ENCODE data around the gene LPCAT1. TPM values are rescaled to one million over a fixed set of nuclear protein-coding genes. Genes with fewer than 3 reads are reported as not detected.

Gene LPCAT1
- total and polyA plus RNA-seq, 3 donors from 2014 or later, result 21.1 to 27.1 (median 23.9) TPM

- intact Hi-C loops (cut with DNase I; ENCODE audit: low total_unique reads), result no loop called here
- 90 to 96% methylated on average over 19 to 25 of the region's 25 CpGs for WGBS, 2 donors
Observed at GRCh38 chr5:1512541-1513291, 11.0 kb downstream of the LPCAT1 start.

DNA sequence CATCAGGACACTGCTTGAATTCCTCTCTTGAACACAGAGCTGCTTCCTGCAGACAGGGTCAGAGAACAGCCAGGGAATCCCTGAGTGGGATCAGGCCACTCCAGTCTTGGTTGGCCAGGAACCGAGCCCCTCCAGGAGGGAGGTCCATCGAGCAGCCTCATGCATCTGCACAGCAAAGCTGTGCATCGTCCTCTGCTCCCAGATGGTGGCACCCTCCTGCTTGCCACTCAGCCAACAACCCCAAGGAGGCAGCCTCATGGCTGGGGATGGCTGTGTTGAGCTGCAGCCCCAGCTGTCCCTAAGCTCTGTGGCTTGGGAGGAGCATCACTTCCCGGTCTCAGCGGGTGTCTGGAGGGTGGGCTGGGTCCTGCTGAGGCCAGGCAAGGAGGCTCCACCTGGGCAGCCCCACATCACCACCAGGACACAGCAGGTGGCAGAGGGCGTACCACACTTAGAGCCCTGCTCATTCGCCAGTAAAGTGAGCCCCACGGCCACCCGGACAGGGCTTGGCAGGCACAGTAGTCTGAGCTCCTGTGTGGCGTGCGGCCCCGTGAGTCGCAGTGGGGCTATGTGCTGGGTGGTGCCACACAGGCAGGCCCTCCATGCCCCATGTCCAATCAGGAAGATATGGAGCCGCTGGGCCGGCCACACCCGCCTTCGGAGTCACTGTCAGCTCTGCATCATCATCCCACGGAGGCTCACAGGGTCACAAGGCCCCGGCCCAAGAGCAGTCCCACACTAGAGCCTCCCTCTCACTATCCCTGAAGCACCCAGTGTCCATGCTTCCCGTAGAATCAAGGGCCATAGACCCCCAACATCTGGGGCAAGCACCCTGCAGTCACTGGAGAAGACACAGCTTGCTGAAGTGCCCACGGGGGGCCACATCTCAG, 11.9 kb downstream of the LPCAT1 start:
- TF ChIP-seq CTCF (IDR thresholded peaks at IDR 0.05) (no peak), POLR2A (IDR thresholded peaks at IDR 0.05) (no peak)
- H3K9me3 ChIP-seq, result no peaks in the 10 kb centered on the region
- no peak overlapping the region for H3K4me3 ChIP-seq
- H3K27ac ChIP-seq, result no peak overlapping the region
- H3K36me3 ChIP-seq (ENCODE audit: low read depth, missing control alignments), result no peaks in the 10 kb centered on the region
- 88 to 97% methylated on average over 11 to 18 of the region's 21 CpGs for whole genome bisulfite sequencing, 2 donors
- intact Hi-C loops (cut with DNase I; ENCODE audit: low total_unique reads), result no loop called here
- peak; percentile 36 for DNase-seq
- no peaks in the 10 kb centered on the region for H3K27me3 ChIP-seq
- peaks cover 8% of the 10 kb centered on the region for H3K4me1 ChIP-seq

More at GRCh38 chr5:1512541-1513291, 11.0 kb downstream of the LPCAT1 start:
- TF ChIP-seq POLR2A (IDR thresholded peaks at IDR 0.05) (no peak), CTCF (IDR thresholded peaks at IDR 0.05) (no peak)
- Histone ChIP-seq H3K4me3 (no peak overlapping the region), H3K27me3 (no peaks in the 10 kb centered on the region), H3K36me3 (ENCODE audit: low read depth, missing control alignments) (no peaks in the 10 kb centered on the region), H3K9me3 (no peaks in the 10 kb centered on the region), H3K27ac (no peak overlapping the region), H3K4me1 (peaks cover 8% of the 10 kb centered on the region)
- peak; percentile 11 for DNase-seq

DNA sequence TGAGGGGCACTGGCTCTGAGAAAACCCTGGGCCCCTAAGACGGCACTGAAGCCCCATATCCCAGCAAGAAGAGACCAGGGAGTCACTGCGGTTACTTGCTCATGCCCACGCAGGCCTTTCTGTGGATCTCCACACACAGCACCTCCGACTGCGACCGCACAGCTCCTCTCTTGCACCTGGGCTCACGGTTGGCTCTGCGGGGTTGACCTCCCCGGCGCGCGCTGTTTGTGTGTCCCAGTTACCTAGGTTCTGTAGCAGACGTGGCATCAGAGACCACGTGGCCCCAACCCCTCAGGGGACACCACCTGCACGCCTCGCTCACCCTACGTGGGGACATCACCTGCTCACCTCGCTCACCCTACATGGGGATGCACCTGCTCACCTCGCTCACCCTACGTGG, 12.7 kb downstream of the LPCAT1 start:
- peak; percentile 12 for DNase-seq
- Histone ChIP-seq H3K36me3 (ENCODE audit: low read depth, missing control alignments) (no peaks in the 10 kb centered on the region), H3K27me3 (no peaks in the 10 kb centered on the region), H3K9me3 (no peaks in the 10 kb centered on the region), H3K4me3 (no peak overlapping the region), H3K27ac (no peak overlapping the region), H3K4me1 (peaks cover 8% of the 10 kb centered on the region)
- 89 to 91% methylated on average over 16 to 20 of the region's 20 CpGs for WGBS, 2 donors
- TF ChIP-seq POLR2A (IDR thresholded peaks at IDR 0.05), result no peak
- no peak for TF ChIP-seq CTCF (IDR thresholded peaks at IDR 0.05)
- intact Hi-C loops (cut with DNase I; ENCODE audit: low total_unique reads), result no loop called here

DNA sequence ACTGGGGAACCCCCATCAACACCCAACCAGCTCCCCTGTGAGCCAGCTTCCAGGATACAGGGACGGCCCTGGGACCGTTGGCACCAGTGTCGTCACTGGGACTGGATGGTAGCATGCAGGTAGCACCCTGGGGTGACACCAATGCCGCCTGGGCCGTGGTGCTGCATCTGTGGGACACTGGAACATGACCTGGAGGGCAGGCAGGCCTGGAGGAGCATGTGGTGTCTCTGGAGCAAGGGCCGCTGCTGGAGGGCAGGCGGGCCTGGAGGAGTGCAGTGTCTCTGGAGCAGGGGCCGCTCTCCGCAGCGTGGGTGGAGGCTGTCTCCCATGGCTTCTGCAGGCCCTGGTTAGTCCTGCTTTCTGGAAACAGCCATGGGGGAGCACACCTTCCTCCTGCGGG, 13.1 kb downstream of the LPCAT1 start:
- intact Hi-C loops (cut with DNase I; ENCODE audit: low total_unique reads), result no loop called here
- no peak for TF ChIP-seq POLR2A (IDR thresholded peaks at IDR 0.05)
- TF ChIP-seq CTCF (IDR thresholded peaks at IDR 0.05), result no peak
- H3K9me3 ChIP-seq, result no peaks in the 10 kb centered on the region
- H3K4me1 ChIP-seq, result peaks cover 8% of the 10 kb centered on the region
- 88 to 93% methylated on average over 3 to 9 of the region's 11 CpGs for whole genome bisulfite sequencing, 2 donors
- no peaks in the 10 kb centered on the region for H3K36me3 ChIP-seq (ENCODE audit: low read depth, missing control alignments)
- no peak overlapping the region for H3K27ac ChIP-seq
- H3K27me3 ChIP-seq, result no peaks in the 10 kb centered on the region
- DNase-seq, result peak; percentile 15
- H3K4me3 ChIP-seq, result no peak overlapping the region

All from testis (tissue), 3 donors.